ENCODE data around the gene IL13RA1. TPM values are rescaled to one million over a fixed set of nuclear protein-coding genes. Genes with fewer than 3 reads are reported as not detected.

Gene IL13RA1
- total and polyA plus RNA-seq, 10 of the 15 experiments (the other 5 are each of a cell fraction or from before 2014, with no cell fraction given): 2.3 to 14.2 (median 8.4) TPM

DNA sequence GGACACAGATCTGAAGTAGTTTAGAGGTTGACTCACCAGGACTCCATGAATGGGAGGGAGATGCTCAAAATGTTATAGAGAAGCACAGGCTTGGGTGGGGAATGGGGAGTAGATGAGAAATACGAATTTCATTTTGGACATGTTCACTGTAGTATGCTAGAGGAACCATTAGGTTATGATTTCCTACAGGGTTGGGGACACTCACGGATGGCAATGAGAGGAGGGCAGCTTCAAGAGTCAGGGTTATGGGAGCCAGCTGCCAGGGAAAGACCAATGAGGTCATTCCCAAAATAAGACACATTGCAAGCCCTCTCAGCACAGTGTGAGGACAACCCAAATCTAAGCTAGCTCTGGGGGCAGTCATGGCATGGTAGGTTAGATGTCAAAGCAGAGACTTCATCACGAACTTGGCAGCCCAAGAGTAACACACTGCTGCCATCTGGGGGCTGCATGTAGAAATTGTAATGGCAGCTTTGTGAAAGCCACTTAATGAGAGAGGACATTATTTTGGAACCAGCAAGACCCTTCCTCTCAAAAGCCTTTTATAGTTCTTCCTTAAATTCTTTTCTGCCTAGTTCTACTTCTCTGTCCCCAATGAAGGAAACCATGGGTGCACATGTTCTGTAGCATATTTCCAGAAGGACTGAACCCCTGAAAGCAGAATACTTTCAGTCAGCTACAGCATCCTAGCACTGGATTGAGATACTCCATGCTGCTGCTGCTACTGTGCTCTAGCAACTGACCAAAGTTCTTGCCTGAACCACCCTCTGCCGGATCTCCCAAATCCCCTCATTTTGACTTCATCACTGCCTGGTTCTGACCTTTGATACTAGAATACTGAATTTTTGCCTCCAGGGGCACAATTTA, 80.0 kb downstream of the IL13RA1 start:
- ChIA-PET RAD21 (ENCODE audit: unreplicated experiment) (interaction anchor here (0.6 to 2.8 kb wide), 13 partner anchors 52 to 348 kb away, joined by 3 to 19 read pairs (median 4); no protein-coding TSS in a partner anchor), SMC1A (ENCODE audit: uncharacterized antibody, unreplicated experiment) (interaction anchor here (0.7 to 2.9 kb wide), 16 partner anchors 17 to 348 kb away, joined by 3 to 29 read pairs (median 4); partner anchors contain the start of gene ZCCHC12), CTCF (interaction anchor here (0.6 to 4.4 kb wide), 20 partner anchors 9 to 348 kb away, joined by 3 to 26 read pairs (median 6); no protein-coding TSS in a partner anchor), POLR2A (interaction anchor here (0.8 kb wide), 1 partner anchor 54 kb away, joined by 3 read pairs; no protein-coding TSS in a partner anchor)
- no peak overlapping the region for H3K9ac ChIP-seq (ENCODE audit: control insufficient read depth, insufficient read depth, low read length)
- no peaks in the 10 kb centered on the region; the same call in 2 of the 3 replicates for H3K9me3 ChIP-seq (replicated peaks; ENCODE audit: control insufficient read depth, insufficient read depth, low read length)
- H3K27ac ChIP-seq (ENCODE audit: control insufficient read depth, insufficient read depth): no peak overlapping the region
- 22% methylated on average over 4 of the region's 4 CpGs for WGBS (ENCODE audit: insufficient coverage, insufficient replicate concordance, low lambda C conversion rate, missing lambda C conversion rate)
- in situ Hi-C loops (cut with MboI): loop anchor here (5.0 to 10.0 kb wide), 2 partner anchors 173 to 200 kb away; no protein-coding TSS in a partner anchor
- no peak overlapping the region for H3K4me3 ChIP-seq
- ATAC-seq (peak; percentile 88), DNase-seq (ENCODE audit: low read depth, low spot score) (peak; percentile 15), FAIRE-seq (peak; percentile 73)
- no peaks in the 10 kb centered on the region for H4K20me1 ChIP-seq (ENCODE audit: control insufficient read depth, insufficient read depth)
- intact Hi-C loops (cut with micrococcal nuclease; ENCODE audit: unreplicated experiment): loop anchor here (1.0 to 5.0 kb wide), 6 partner anchors 45 to 350 kb away; no protein-coding TSS in a partner anchor
- no TSS peak for BruUV-seq (replicated peaks)
- no peaks in the 10 kb centered on the region for H3K36me3 ChIP-seq (ENCODE audit: control insufficient read depth in 2 of 2, insufficient read depth in 2 of 2, low read length in 1 of 2)
- H2AFZ ChIP-seq (ENCODE audit: control insufficient read depth, low read depth, low read length): no peak overlapping the region
- no peaks in the 10 kb centered on the region for H3K4me1 ChIP-seq (ENCODE audit: control insufficient read depth, insufficient read depth, low read length)
- no peaks in the 10 kb centered on the region for H3K79me2 ChIP-seq (ENCODE audit: control insufficient read depth, insufficient read depth, low read length)
- TF ChIP-seq IRF4 (IDR thresholded peaks at IDR 0.05; ENCODE audit: low read depth, low read length): no peak
- peak; percentile 93; the same call in 1 of the 2 replicates for TF ChIP-seq SMC3 (IDR thresholded peaks at IDR 0.05; ENCODE audit: borderline replicate concordance, low read length)
- TF ChIP-seq YY1 (IDR thresholded peaks at IDR 0.05; ENCODE audit: low read depth, low read length): peak; percentile 86
- TF ChIP-seq RAD21 (IDR thresholded peaks at IDR 0.05; ENCODE audit: insufficient read depth, low read depth, low read length): peak; percentile 86
- TF ChIP-seq, protein P1, sequence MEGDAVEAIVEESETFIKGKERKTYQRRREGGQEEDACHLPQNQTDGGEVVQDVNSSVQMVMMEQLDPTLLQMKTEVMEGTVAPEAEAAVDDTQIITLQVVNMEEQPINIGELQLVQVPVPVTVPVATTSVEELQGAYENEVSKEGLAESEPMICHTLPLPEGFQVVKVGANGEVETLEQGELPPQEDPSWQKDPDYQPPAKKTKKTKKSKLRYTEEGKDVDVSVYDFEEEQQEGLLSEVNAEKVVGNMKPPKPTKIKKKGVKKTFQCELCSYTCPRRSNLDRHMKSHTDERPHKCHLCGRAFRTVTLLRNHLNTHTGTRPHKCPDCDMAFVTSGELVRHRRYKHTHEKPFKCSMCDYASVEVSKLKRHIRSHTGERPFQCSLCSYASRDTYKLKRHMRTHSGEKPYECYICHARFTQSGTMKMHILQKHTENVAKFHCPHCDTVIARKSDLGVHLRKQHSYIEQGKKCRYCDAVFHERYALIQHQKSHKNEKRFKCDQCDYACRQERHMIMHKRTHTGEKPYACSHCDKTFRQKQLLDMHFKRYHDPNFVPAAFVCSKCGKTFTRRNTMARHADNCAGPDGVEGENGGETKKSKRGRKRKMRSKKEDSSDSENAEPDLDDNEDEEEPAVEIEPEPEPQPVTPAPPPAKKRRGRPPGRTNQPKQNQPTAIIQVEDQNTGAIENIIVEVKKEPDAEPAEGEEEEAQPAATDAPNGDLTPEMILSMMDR (IDR thresholded peaks at IDR 0.05 in 2 of 3, conservative IDR thresholded peaks at IDR 0.05 in 1 of 3; ENCODE audit: control insufficient read depth in 2 of 3, extremely low read depth in 1 of 3, insufficient read depth in 1 of 3, low read depth in 3 of 3, low read length in 3 of 3): peak; percentile 56 to 78 (median 65)
- TF ChIP-seq SREBF1 (IDR thresholded peaks at IDR 0.05; ENCODE audit: low read length): no peak
- no peaks in the 10 kb centered on the region; a peak in 1 of 4 replicates for H3K27me3 ChIP-seq (replicated peaks in 1 of 2; ENCODE audit: control insufficient read depth in 2 of 2, insufficient read depth in 2 of 2, low read length in 1 of 2)
- no peak overlapping the region for H3K4me2 ChIP-seq (ENCODE audit: control insufficient read depth, insufficient read depth)
